Dermis lymphatic vessel endothelial cell (primary cell): ENCODE results near the gene EEF1AKMT4. TPM values are rescaled to one million over a fixed set of nuclear protein-coding genes. Genes with fewer than 3 reads are reported as not detected.

Experiments
- total RNA-seq: library from RNA; depleted of rRNA; stranded (reverse); fragments of >200 nt; gene quantifications from 2 replicates; pipeline ENCODE4 v1.2.1, GENCODE V29; 2014

EEF1AKMT4 gene
- 2.6 and 4.0 TPM in 2 replicates for total RNA-seq

DNA sequence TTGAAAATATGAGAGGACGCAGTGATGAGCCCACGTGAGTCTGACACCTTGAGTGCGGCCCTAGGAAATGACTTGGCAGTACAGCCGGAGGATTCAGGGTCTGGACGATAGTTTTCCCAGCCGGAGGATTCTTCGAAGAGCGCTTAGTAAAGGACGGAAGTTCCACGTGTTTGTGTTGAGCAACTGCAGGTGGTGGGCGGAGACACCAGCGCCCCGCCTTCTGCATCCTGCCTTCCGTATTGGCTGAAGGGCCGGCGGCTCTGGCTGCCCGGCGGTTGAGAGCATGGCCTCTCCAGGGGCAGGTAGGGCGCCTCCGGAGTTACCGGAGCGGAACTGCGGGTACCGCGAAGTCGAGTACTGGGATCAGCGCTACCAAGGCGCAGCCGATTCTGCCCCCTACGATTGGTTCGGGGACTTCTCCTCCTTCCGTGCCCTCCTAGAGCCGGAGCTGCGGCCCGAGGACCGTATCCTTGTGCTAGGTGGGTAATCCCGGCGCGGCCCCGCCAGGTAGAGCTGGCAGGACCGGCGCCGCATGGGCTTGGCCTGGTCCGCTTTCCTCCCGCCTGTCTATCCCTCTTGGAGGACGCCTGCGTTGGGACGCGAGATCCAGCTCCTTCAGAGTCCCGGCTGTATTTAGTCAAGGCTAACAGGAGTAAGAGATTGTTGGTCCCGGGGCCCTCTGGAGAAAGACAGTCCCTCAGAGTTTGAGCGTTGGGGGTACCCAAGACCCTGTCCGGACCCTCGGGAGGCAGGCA, at the start of gene EEF1AKMT4:
EEF1AKMT4 (plus strand) TSS at position 261 of the 755 bp plus-strand sequence; CDS start at position 284, 23 bp downstream.

GRCh38 chr3:184229394-184230080, 19.9 kb upstream of the EEF1AKMT4 start, which contains the start of gene VWA5B2:
VWA5B2 (plus strand) TSS chr3:184229585; CDS start chr3:184230529, 944 bp downstream.

GRCh38 chr3:184248454-184249411, 739 bp upstream of the EEF1AKMT4 start, which contains the start of gene ALG3:
ALG3 (minus strand) TSS chr3:184248962; CDS start chr3:184248940, 22 bp downstream.

GRCh38 chr3:184261270-184261853, 11.9 kb downstream of the EEF1AKMT4 start, which contains the start of gene CAMK2N2:
CAMK2N2 (minus strand) TSS chr3:184261553; CDS start chr3:184261285, 268 bp downstream.

DNA sequence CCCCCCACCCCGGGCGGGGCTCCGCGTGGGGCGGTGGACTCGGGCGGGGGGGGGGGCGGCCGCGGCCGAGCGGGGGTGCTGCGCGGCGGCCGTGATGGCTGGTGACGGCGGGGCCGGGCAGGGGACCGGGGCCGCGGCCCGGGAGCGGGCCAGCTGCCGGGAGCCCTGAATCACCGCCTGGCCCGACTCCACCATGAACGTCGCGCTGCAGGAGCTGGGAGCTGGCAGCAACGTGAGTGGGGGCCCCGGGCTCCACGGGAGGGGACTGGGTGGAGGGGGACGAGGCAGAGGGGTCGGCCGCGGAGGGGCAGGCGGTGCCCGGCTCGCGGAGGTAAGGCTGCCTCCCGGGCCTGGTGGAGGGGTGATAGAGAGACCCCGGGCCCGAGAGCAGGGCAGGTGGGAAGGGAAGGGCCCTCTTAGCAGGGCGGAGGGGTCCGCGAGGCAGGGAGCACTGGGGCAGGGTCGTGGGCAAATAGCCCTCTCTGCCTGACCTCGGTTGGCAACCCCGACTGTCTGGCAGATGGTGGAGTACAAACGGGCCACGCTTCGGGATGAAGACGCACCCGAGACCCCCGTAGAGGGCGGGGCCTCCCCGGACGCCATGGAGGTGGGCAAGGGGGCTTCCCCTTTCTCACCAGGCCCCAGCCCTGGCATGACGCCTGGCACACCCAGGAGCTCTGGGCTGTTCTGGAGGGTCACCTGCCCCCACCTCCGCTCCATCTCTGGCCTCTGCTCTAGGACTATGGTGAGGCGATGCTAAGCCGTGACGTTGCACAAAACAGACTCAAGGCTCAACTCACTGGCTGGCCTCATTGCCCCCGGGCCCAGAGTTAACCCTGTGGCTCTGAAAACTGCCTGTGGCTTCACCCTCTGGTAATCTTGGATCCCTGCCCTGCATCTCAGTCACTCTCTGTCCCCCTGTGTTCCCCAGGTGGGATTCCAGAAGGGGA, 26.8 kb downstream of the EEF1AKMT4 start, which contains the start of gene ECE2:
ECE2 (plus strand) TSS at position 62 of the 950 bp plus-strand sequence; CDS start at position 194, 132 bp downstream.

DNA sequence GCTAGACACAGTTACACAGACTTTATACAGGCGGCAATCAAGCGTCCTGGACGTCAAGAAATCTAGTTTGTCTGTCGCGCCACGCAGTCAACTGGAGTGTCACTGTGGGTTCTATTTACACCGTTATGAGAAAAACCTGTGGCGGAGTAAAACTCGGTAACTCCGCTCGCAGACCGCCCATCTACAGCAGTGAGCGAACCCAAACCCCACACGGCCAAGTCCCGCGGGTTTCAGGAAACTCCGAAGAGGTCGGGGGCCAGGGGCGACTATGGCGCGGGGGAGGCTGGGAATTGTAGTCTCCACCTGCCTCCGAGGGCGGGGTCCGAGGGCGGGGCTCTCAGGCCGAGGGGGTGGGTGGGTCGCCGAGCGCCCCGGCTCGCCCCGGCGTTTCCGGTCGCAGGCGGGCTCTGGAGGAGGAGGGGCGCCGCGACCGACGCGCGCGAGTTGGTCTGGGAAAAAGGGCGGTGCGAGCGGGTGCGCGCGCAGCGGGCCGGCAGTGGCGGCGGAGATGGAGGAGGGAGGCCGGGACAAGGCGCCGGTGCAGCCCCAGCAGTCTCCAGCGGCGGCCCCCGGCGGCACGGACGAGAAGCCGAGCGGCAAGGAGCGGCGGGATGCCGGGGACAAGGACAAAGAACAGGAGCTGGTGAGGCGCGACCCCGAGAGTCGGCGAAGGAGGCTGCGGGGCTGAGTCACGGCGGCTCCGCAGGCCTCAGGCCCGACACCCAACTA, 49.5 kb downstream of the EEF1AKMT4 start, which contains the start of gene PSMD2:
PSMD2 (plus strand) TSS at position 483 of the 729 bp plus-strand sequence; CDS start at position 509, 26 bp downstream.

Other genes with a start within 250 kb of the EEF1AKMT4 start
- 10.6 and 19.1 TPM in 2 replicates for gene ABCC5, start 231.8 kb upstream of the EEF1AKMT4 start, total RNA-seq
- gene HTR3D, start 217.9 kb upstream of the EEF1AKMT4 start, total RNA-seq = not detected in 2 replicates
- under 0.01 and 0.09 TPM in 2 replicates for gene HTR3C, start 196.6 kb upstream of the EEF1AKMT4 start, total RNA-seq
- not detected in 2 replicates for gene HTR3E, start 152.6 kb upstream of the EEF1AKMT4 start, total RNA-seq
- 34.0 and 43.5 TPM in 2 replicates for gene EIF2B5, start 114.3 kb upstream of the EEF1AKMT4 start, total RNA-seq
- 17.8 and 21.4 TPM in 2 replicates for gene DVL3, start 94.3 kb upstream of the EEF1AKMT4 start, total RNA-seq
- 468 and 497 TPM in 2 replicates for gene AP2M1, start 74.8 kb upstream of the EEF1AKMT4 start, total RNA-seq
- gene ABCF3, start 63.5 kb upstream of the EEF1AKMT4 start, total RNA-seq = 49.1 and 53.1 TPM in 2 replicates
- not detected in 2 replicates for gene VWA5B2, start 20.1 kb upstream of the EEF1AKMT4 start, total RNA-seq
- gene ALG3, start 710 bp upstream of the EEF1AKMT4 start, total RNA-seq = 17.8 and 21.1 TPM in 2 replicates
- not detected in 2 replicates for gene CAMK2N2, start 11.9 kb downstream of the EEF1AKMT4 start, total RNA-seq
- not detected in 2 replicates for gene ECE2, start 26.4 kb downstream of the EEF1AKMT4 start, total RNA-seq
- gene PSMD2, start 49.6 kb downstream of the EEF1AKMT4 start, total RNA-seq = 331 and 355 TPM in 2 replicates
- gene EIF4G1, start 64.9 kb downstream of the EEF1AKMT4 start, total RNA-seq = 207 TPM in 2 replicates
- 27.2 and 28.5 TPM in 2 replicates for gene FAM131A, start 87.9 kb downstream of the EEF1AKMT4 start, total RNA-seq
- 1.8 and 2.6 TPM in 2 replicates for gene CLCN2, start 111.9 kb downstream of the EEF1AKMT4 start, total RNA-seq
- gene POLR2H, start 112.0 kb downstream of the EEF1AKMT4 start, total RNA-seq = 81.6 and 88.5 TPM in 2 replicates
- gene THPO, start 128.5 kb downstream of the EEF1AKMT4 start, total RNA-seq = under 0.01 and 0.09 TPM in 2 replicates
- gene CHRD, start 130.4 kb downstream of the EEF1AKMT4 start, total RNA-seq = 0.43 and 0.69 TPM in 2 replicates